Panc1 (cell line): ENCODE results near the gene CST4.

Source experiments
- POLR2AphosphoS5 ChIP-seq: IDR thresholded peaks from 2 replicates; pipeline ENCODE4 v1.6.1; 2012; ENCODE audit warnings: mild to moderate bottlenecking, low read depth, low read length, moderate library complexity
- REST ChIP-seq, 2 experiments: IDR thresholded peaks; 2 replicates each; pipeline ENCODE4 v1.6.1; 2011 to 2012; ENCODE audit warnings: low read depth in 2 of 2, control low read depth in 1 of 2, low read length in 1 of 2, mild to moderate bottlenecking in 1 of 2, moderate library complexity in 1 of 2; ENCODE audit not compliant: insufficient read depth in 1 of 2
- SIN3A ChIP-seq: IDR thresholded peaks from 2 replicates; pipeline ENCODE4 v1.6.1; 2012; ENCODE audit warnings: low read depth, mild to moderate bottlenecking, low read length, moderate library complexity, borderline replicate concordance; ENCODE audit not compliant: insufficient read depth
- TF ChIP-seq, protein P1 (sequence below): fragments of 450-650 bp; IDR thresholded peaks from 2 replicates; pipeline ENCODE4 v1.5.1; 2017; ENCODE audit warnings: mild to moderate bottlenecking

DNA sequence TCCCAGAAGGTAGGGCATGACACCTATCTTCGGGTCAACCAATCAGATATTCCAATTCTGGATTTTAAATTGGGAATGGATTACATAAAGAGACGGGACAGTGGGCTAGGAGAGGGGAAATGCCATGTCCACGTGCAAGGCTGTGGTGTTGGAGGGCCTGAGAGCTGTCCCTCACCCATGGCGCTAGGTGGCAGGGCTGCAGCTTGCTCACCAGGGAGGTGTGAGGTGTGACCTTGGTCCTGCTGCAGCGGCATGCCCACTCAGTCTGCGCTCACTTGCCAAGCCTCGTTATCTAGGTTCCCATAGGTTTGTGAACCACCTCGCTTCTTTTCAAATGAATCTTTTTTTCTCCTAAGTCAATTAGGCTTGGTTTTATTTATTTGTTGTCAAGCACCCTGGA is 31.6 kb downstream of the CST4 start:
- TF ChIP-seq, protein P1, sequence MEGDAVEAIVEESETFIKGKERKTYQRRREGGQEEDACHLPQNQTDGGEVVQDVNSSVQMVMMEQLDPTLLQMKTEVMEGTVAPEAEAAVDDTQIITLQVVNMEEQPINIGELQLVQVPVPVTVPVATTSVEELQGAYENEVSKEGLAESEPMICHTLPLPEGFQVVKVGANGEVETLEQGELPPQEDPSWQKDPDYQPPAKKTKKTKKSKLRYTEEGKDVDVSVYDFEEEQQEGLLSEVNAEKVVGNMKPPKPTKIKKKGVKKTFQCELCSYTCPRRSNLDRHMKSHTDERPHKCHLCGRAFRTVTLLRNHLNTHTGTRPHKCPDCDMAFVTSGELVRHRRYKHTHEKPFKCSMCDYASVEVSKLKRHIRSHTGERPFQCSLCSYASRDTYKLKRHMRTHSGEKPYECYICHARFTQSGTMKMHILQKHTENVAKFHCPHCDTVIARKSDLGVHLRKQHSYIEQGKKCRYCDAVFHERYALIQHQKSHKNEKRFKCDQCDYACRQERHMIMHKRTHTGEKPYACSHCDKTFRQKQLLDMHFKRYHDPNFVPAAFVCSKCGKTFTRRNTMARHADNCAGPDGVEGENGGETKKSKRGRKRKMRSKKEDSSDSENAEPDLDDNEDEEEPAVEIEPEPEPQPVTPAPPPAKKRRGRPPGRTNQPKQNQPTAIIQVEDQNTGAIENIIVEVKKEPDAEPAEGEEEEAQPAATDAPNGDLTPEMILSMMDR = no peak
- TF ChIP-seq POLR2AphosphoS5 = no peak
- no peak for TF ChIP-seq SIN3A
- TF ChIP-seq REST (IDR thresholded peaks at IDR 0.05; ENCODE audit: insufficient read depth in 1 of 2, low read depth in 2 of 2, low read length in 1 of 2) = no peak
